Spinal cord (tissue), 10 donors: ENCODE data around the gene KDELR3. TPM values are rescaled to one million over a fixed set of nuclear protein-coding genes. Genes with fewer than 3 reads are reported as not detected.

ENCODE experiments used
- DNase-seq, 6 donors: peaks; one replicate each; pipeline versions ENCODE4 v3.0.0 to v3.0.0-alpha.2; 2013 to 2015; ENCODE audit warnings: low spot score in 6 of 6, low read depth in 4 of 6
- H3K27ac ChIP-seq: one replicate; pipeline ENCODE4 v1.5.1; 2013; ENCODE audit warnings: low read depth, low read length, control low read depth
- H3K27me3 ChIP-seq: one replicate; pipeline ENCODE4 v1.6.1; 2013; ENCODE audit warnings: low read length; ENCODE audit not compliant: control insufficient read depth, insufficient read depth
- H3K36me3 ChIP-seq: one replicate; pipeline ENCODE4 v1.6.1; 2013; ENCODE audit warnings: low read length; ENCODE audit not compliant: control insufficient read depth, insufficient read depth
- H3K4me1 ChIP-seq: one replicate; pipeline ENCODE4 v1.6.1; 2013; ENCODE audit warnings: low read length; ENCODE audit not compliant: control insufficient read depth, insufficient read depth
- H3K4me3 ChIP-seq: one replicate; pipeline ENCODE4 v1.5.1; 2013; ENCODE audit warnings: low read depth, low read length, control low read depth
- H3K9me3 ChIP-seq: one replicate; pipeline ENCODE4 v1.6.1; 2013; ENCODE audit warnings: low read length; ENCODE audit not compliant: control insufficient read depth, insufficient read depth
- WGBS: methylation state at CpG from one replicate; pipeline ENCODE4 v1.1.5; 2013; ENCODE audit warnings: missing lambda C conversion rate; ENCODE audit not compliant: insufficient coverage; 5-methylcytosine and 5-hydroxymethylcytosine counted together
- polyA plus RNA-seq, 2 donors: library from polyadenylated mRNA; unstranded; fragments of 120-200 nt; gene quantifications; one replicate each; pipeline ENCODE4 v1.2.1, GENCODE V29; 2013; ENCODE audit not compliant: insufficient read length in 2 of 2
- total RNA-seq, 2 donors: library from RNA; depleted of rRNA in 1 of 2; stranded (reverse); fragments of 120-200 nt in 1 of 2; fragments of >200 nt in 1 of 2; gene quantifications; one replicate each; pipeline versions ENCODE4 v1.2.3 to v1.2.4, GENCODE V29; 2013 to 2014
- donor health status: healthy.

KDELR3 gene
- total and polyA plus RNA-seq, 4 donors: 3.8 to 28.5 (median 18.0) TPM

- peaks cover 18% of the 10 kb centered on the region for H3K4me1 ChIP-seq
- H3K36me3 ChIP-seq: peaks cover 2% of the 10 kb centered on the region
- no peaks in the 10 kb centered on the region for H3K9me3 ChIP-seq
- peaks cover 35% of the 10 kb centered on the region for H3K27me3 ChIP-seq
- H3K4me3 ChIP-seq: no peak overlapping the region
- H3K27ac ChIP-seq: no peak overlapping the region
- DNase-seq: no peak
- 76% methylated on average over 13 of the region's 14 CpGs for WGBS
Measured at GRCh38 chr22:38448945-38449745, 18.8 kb upstream of the KDELR3 start.

- peaks cover 2% of the 10 kb centered on the region for H3K36me3 ChIP-seq
- peaks cover 41% of the 10 kb centered on the region for H3K27me3 ChIP-seq
- WGBS: 82% methylated on average over 11 of the region's 18 CpGs
- no peak for DNase-seq
- peaks cover 22% of the 10 kb centered on the region for H3K4me1 ChIP-seq
- H3K9me3 ChIP-seq: no peaks in the 10 kb centered on the region
- H3K27ac ChIP-seq: no peak overlapping the region
- no peak overlapping the region for H3K4me3 ChIP-seq
Measured at GRCh38 chr22:38449776-38450175, 18.1 kb upstream of the KDELR3 start.

- Histone ChIP-seq H3K27me3 (peaks cover 42% of the 10 kb centered on the region), H3K4me3 (no peak overlapping the region)
- WGBS: 59% methylated on average over 8 of the region's 11 CpGs
Measured at GRCh38 chr22:38450234-38450797, 17.6 kb upstream of the KDELR3 start.

GRCh38 chr22:38451404-38451803, 16.5 kb upstream of the KDELR3 start:
- peaks cover 2% of the 10 kb centered on the region for H3K36me3 ChIP-seq
- DNase-seq: no peak
- peaks cover 24% of the 10 kb centered on the region for H3K4me1 ChIP-seq
- H3K4me3 ChIP-seq: no peak overlapping the region
- H3K9me3 ChIP-seq: no peaks in the 10 kb centered on the region
- H3K27me3 ChIP-seq: peaks cover 42% of the 10 kb centered on the region
- 79% methylated on average over 2 of the region's 2 CpGs for WGBS
- no peak overlapping the region for H3K27ac ChIP-seq

More at GRCh38 chr22:38450234-38450797, 17.6 kb upstream of the KDELR3 start:
- Histone ChIP-seq H3K27ac (no peak overlapping the region), H3K36me3 (peaks cover 2% of the 10 kb centered on the region), H3K4me1 (peaks cover 22% of the 10 kb centered on the region), H3K9me3 (no peaks in the 10 kb centered on the region)
- no peak for DNase-seq

- 57% methylated on average over 4 of the region's 4 CpGs for WGBS
- no peak overlapping the region for H3K27ac ChIP-seq
- H3K4me1 ChIP-seq: peaks cover 28% of the 10 kb centered on the region
Measured at GRCh38 chr22:38451864-38452263, 16.0 kb upstream of the KDELR3 start.

GRCh38 chr22:38452373-38453065, 15.4 kb upstream of the KDELR3 start:
- Histone ChIP-seq H3K36me3 (peaks cover 2% of the 10 kb centered on the region), H3K27ac (no peak overlapping the region), H3K27me3 (peaks cover 42% of the 10 kb centered on the region), H3K4me3 (no peak overlapping the region), H3K4me1 (peaks cover 29% of the 10 kb centered on the region), H3K9me3 (no peaks in the 10 kb centered on the region)
- peak in 2 of 6 donors; percentile 49 to 96 for DNase-seq
- 34% methylated on average over 13 of the region's 25 CpGs for WGBS

More at GRCh38 chr22:38451864-38452263, 16.0 kb upstream of the KDELR3 start:
- H3K4me3 ChIP-seq: no peak overlapping the region
- DNase-seq: no peak
- H3K36me3 ChIP-seq: peaks cover 2% of the 10 kb centered on the region
- H3K27me3 ChIP-seq: peaks cover 42% of the 10 kb centered on the region
- no peaks in the 10 kb centered on the region for H3K9me3 ChIP-seq

GRCh38 chr22:38453066-38453672, 14.7 kb upstream of the KDELR3 start:
- no peak overlapping the region for H3K4me3 ChIP-seq

GRCh38 chr22:38453996-38454352, 13.9 kb upstream of the KDELR3 start:
- no CpG with 5 or more reads among the region's 3 CpGs for WGBS
- peaks cover 32% of the 10 kb centered on the region for H3K4me1 ChIP-seq
- H3K27me3 ChIP-seq: peaks cover 42% of the 10 kb centered on the region
- H3K4me3 ChIP-seq: no peak overlapping the region
- no peaks in the 10 kb centered on the region for H3K9me3 ChIP-seq
- no peak for DNase-seq
- no peak overlapping the region for H3K27ac ChIP-seq
- H3K36me3 ChIP-seq: peaks cover 2% of the 10 kb centered on the region

More at GRCh38 chr22:38453066-38453672, 14.7 kb upstream of the KDELR3 start:
- DNase-seq: no peak
- H3K27me3 ChIP-seq: peaks cover 42% of the 10 kb centered on the region
- peaks cover 32% of the 10 kb centered on the region for H3K4me1 ChIP-seq
- no peaks in the 10 kb centered on the region for H3K9me3 ChIP-seq
- H3K36me3 ChIP-seq: peaks cover 2% of the 10 kb centered on the region
- no peak overlapping the region for H3K27ac ChIP-seq
- 89% methylated on average over 11 of the region's 11 CpGs for WGBS

GRCh38 chr22:38454353-38455075, 13.4 kb upstream of the KDELR3 start:
- Histone ChIP-seq H3K9me3 (no peaks in the 10 kb centered on the region), H3K4me3 (no peak overlapping the region), H3K27me3 (peaks cover 42% of the 10 kb centered on the region), H3K36me3 (peaks cover under 1% of the 10 kb centered on the region), H3K27ac (no peak overlapping the region), H3K4me1 (peaks cover 32% of the 10 kb centered on the region)
- DNase-seq: no peak
- WGBS: 1% methylated on average over 59 of the region's 67 CpGs
